DOHH2 (cell line): Measurements from ENCODE around the gene HTATSF1.

Experiments
- EZH2phosphoT487 ChIP-seq: fragments of 200-600 bp; sonication (generic); IDR thresholded peaks from 2 replicates; pipeline ENCODE4 v1.6.1; 2017; ENCODE audit warnings: borderline replicate concordance, mild to moderate bottlenecking, antibody characterized with exemption, low read length, moderate library complexity, mixed read lengths
- TF ChIP-seq, protein P1 (sequence below): fragments of 200-600 bp; sonication (generic); IDR thresholded peaks from one replicate; pipeline ENCODE4 v1.5.1; 2014; ENCODE audit warnings: antibody characterized with exemption, mild to moderate bottlenecking, low read depth, low read length; ENCODE audit not compliant: poor library complexity, severe bottlenecking

DNA sequence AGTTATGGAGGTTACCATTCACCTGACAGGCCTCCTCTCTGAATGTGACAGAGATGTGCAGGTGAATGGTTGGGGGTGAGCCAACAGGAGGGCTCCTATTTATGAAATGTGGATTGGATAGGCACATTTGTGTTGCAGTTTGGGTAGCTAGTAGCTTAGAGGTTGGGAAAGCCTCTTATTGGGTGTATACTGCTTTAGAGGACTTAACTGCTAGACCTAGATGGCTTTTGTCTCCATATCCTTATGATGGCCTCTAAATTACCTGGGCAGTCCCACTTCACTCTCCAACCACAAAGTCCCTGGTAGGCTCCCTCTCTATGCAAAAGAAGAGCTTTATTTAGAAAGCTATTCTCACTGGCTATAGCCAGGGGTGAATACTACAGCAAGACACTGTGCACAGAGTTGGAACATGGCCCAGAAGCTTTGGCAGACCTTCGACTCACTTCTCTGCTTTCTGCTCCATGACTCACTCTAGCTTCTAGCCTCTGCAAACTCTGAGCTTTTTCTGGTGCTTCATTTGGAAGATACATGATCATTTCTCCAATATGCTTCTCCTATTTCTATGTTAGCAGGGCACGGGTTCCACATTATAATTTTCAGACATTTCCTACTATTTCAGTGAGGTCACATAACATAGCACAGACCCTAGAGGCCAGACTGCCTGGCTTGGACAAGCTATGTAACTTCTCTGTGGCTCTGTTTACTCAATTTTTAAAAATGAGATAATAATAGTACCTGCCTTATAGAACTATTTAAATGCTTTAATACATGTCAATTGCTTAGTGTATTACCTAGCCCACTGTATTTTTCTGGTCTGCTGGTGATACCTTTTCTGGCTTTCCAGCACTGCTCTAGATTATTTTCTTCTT is 28.6 kb downstream of the HTATSF1 start:
- TF ChIP-seq, protein P1, sequence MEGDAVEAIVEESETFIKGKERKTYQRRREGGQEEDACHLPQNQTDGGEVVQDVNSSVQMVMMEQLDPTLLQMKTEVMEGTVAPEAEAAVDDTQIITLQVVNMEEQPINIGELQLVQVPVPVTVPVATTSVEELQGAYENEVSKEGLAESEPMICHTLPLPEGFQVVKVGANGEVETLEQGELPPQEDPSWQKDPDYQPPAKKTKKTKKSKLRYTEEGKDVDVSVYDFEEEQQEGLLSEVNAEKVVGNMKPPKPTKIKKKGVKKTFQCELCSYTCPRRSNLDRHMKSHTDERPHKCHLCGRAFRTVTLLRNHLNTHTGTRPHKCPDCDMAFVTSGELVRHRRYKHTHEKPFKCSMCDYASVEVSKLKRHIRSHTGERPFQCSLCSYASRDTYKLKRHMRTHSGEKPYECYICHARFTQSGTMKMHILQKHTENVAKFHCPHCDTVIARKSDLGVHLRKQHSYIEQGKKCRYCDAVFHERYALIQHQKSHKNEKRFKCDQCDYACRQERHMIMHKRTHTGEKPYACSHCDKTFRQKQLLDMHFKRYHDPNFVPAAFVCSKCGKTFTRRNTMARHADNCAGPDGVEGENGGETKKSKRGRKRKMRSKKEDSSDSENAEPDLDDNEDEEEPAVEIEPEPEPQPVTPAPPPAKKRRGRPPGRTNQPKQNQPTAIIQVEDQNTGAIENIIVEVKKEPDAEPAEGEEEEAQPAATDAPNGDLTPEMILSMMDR: no peak
- TF ChIP-seq EZH2phosphoT487: no peak
